Measurements from ENCODE around the gene TSHB.
"Not testable (repeated sequence)": the region's sequence is repeated elsewhere in the genome, so short reads cannot be mapped to it uniquely, and the experiment has no call there.

Gene TSHB

GRCh38 chr1:115029526-115029925 is at the start of gene TSHB:
Gene TSHB (plus strand): TSS chr1:115029826. CDS start chr1:115033363, 3,537 bp downstream.
- DNase-seq (ENCODE audit: low spot score) = no peak

- no peak for DNase-seq (ENCODE audit: low spot score)
These were observed 47.4 kb upstream of the TSHB start for GRCh38 chr1:114982251-114982650.

- DNase-seq (ENCODE audit: low spot score) = no peak
These were observed 43.3 kb upstream of the TSHB start for GRCh38 chr1:114986286-114986685.

GRCh38 chr1:114988095-114988494 is 41.5 kb upstream of the TSHB start:
- no peak for DNase-seq (ENCODE audit: low spot score)

GRCh38 chr1:114997510-114998289 is 31.9 kb upstream of the TSHB start:
- no peak for DNase-seq (ENCODE audit: low spot score)

GRCh38 chr1:115006191-115006590 is 23.4 kb upstream of the TSHB start:
- no peak for DNase-seq (ENCODE audit: low spot score)

- no peak for DNase-seq (ENCODE audit: low spot score)
These were observed 17.6 kb upstream of the TSHB start for GRCh38 chr1:115012006-115012405.

- no peak for DNase-seq (ENCODE audit: low spot score)
These were observed 17.2 kb upstream of the TSHB start for GRCh38 chr1:115012434-115012833.

- no peak for DNase-seq (ENCODE audit: low spot score)
These were observed 15.8 kb upstream of the TSHB start for GRCh38 chr1:115013792-115014191.

- DNase-seq (ENCODE audit: low spot score) = not testable (repeated sequence)
These were observed 10.1 kb upstream of the TSHB start for GRCh38 chr1:115019549-115019948.

GRCh38 chr1:115021145-115021544 is 8.5 kb upstream of the TSHB start:
- DNase-seq (ENCODE audit: low spot score) = no peak

GRCh38 chr1:115023593-115023992 is 6.0 kb upstream of the TSHB start:
- DNase-seq (ENCODE audit: low spot score) = no peak

GRCh38 chr1:115031595-115031994 is 2.0 kb downstream of the TSHB start:
- no peak for DNase-seq (ENCODE audit: low spot score)

GRCh38 chr1:115035652-115036051 is 6.0 kb downstream of the TSHB start:
- DNase-seq (ENCODE audit: low spot score) = no peak

- no peak for DNase-seq (ENCODE audit: low spot score)
These were observed 7.3 kb downstream of the TSHB start for GRCh38 chr1:115036814-115037507.

GRCh38 chr1:115040501-115040900 is 10.9 kb downstream of the TSHB start:
- DNase-seq (ENCODE audit: low spot score) = no peak

GRCh38 chr1:115041654-115042053 is 12.0 kb downstream of the TSHB start:
- no peak for DNase-seq (ENCODE audit: low spot score)

GRCh38 chr1:115046751-115047150 is 17.1 kb downstream of the TSHB start:
- DNase-seq (ENCODE audit: low spot score) = no peak

GRCh38 chr1:115051850-115052249 is 22.2 kb downstream of the TSHB start:
- DNase-seq (ENCODE audit: low spot score) = no peak

- peak; percentile 60 for DNase-seq (ENCODE audit: low spot score)
These were observed 22.9 kb downstream of the TSHB start for GRCh38 chr1:115052454-115053083.

GRCh38 chr1:115056395-115056798 is 26.8 kb downstream of the TSHB start:
- DNase-seq (ENCODE audit: low spot score) = no peak

- no peak for DNase-seq (ENCODE audit: low spot score)
These were observed 28.1 kb downstream of the TSHB start for GRCh38 chr1:115057661-115058254.

GRCh38 chr1:115059316-115059715 is 29.7 kb downstream of the TSHB start:
- no peak for DNase-seq (ENCODE audit: low spot score)

Data from CD4-positive, alpha-beta T cell treated with Interleukin-6 at 100 ng/mL for 8 hours (primary cell).